ENCODE results near the gene CLCN6.
"Not testable (repeated sequence)": the region's sequence is repeated elsewhere in the genome, so short reads cannot be mapped to it uniquely, and the experiment has no call there.

CLCN6 gene

GRCh38 chr1:11796036-11796828, 9.8 kb upstream of the CLCN6 start:
- no peak for DNase-seq (ENCODE audit: low read depth)

DNA sequence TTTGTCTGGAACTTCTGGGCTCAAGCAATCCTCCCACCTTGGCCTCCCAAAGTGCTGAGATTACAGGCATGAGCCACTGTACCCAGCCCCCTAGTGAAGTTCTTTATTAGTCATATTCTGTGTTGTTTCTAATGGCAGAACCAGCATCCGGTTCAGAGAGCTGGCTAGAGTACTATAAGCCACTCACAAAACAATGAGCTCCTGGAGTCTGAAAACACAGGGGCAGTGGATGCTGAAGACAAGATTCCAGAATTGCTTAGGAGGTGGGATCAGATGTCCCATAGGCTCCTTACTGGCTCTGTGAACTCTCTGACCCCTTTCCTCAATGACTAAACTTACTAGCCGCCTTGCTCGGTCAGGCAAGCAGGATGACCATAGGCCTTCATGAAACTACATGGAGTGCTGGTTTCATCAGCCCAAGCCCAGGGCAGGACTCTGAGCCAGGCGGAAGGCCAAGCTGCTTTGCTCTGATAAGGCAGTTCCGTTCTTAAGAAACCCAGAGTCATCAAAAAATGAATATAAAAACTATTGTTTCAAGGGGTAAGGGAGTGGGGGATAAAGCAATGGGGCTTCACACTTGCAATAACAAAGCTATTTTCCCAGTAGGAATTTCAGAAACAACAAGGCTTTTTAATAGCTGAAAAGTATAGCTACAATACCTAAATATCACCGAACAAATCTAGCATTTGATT, 8.3 kb upstream of the CLCN6 start:
- DNase-seq (ENCODE audit: low read depth), result no peak

GRCh38 chr1:11799099-11799498, 6.9 kb upstream of the CLCN6 start:
- DNase-seq (ENCODE audit: low read depth), result no peak

DNA sequence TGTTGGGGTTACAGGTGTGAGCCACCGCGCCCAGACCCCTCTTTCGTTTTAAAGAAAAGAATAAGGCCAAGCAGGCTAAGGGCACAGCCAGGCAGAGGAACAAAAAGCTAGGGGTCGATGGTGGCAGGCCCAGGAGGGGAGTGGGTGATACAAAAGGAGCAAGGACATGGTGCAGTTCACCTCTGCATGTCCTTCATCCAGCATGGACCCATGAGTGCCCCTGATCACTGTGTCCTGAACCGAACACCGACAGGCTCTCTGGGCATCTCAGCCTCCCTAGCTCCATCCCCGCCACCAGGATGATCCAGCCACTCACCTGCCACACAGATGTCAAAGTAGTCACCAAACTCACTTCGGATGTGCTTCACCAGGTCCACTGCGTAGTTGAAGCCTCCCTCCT, 6.1 kb upstream of the CLCN6 start:
- no peak for DNase-seq (ENCODE audit: low read depth)

DNA sequence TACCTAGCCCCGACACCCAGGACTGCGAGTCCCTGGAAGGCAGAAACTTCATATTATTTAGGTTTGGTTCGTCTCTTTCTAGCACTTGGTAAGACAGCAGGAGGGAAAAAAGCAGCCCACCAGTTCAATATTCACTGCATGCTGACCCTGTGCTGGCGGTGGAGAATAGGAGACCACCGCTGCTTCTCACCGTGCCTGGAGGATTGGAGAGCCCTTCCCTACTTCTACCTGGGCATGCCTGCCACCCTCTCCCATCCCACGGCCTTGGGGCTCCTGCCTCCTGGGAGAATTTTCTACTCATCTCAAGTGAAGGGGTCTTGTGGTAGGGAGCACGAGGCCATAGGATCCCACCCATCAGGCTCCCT, 5.6 kb upstream of the CLCN6 start:
- no peak for DNase-seq (ENCODE audit: low read depth)

DNA sequence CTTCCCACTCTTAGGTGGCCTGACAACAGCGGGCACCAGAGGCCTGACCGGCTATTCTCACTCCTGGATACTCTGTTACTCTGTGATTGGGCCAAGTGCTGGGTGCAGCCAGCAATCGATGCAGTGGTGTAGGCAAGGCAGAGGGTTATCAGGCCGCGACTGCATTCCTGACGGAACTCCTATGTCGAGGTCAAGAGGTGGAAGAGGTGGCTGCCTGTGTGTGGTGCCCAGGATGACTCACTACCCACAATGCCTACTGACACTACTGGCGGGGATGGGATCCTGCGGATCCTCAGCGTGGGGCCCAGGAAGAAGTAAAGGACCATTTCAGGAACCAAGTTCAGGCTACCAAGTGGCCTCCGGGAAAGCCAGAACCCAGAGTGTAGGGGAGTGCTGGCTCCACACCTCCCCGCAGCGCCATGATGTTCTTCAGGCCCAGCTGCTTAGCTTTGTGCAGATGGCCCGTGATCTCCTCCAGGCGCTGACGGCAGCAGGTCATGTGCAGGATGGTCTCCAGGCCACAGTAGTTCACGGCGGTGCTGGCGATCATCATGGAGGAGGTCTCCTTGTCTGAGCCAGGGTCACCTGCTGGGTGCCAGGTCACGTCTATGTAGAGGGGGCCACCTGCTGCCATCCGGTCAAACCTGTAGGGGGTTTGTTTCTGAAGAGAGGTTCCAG, 5.1 kb upstream of the CLCN6 start:
- DNase-seq (ENCODE audit: low read depth), result no peak

DNA sequence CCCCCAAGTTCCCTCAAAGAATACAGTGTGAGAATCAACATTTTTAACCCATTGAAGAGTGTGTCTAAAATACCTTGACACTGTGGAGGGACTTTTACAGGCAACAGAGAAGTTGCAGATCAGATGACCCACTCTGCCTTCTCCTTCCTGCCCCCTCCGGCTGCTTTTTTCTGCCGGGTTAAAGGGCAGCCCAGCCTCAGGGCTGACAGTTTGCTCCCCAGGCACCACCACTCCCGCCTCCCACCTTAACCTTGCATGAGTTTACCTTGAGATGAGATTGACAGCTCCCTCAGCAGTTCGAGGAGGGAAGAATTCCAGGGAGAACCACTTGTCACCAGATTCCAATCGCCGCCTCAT, 3.4 kb upstream of the CLCN6 start:
- DNase-seq (ENCODE audit: low read depth), result no peak

DNA sequence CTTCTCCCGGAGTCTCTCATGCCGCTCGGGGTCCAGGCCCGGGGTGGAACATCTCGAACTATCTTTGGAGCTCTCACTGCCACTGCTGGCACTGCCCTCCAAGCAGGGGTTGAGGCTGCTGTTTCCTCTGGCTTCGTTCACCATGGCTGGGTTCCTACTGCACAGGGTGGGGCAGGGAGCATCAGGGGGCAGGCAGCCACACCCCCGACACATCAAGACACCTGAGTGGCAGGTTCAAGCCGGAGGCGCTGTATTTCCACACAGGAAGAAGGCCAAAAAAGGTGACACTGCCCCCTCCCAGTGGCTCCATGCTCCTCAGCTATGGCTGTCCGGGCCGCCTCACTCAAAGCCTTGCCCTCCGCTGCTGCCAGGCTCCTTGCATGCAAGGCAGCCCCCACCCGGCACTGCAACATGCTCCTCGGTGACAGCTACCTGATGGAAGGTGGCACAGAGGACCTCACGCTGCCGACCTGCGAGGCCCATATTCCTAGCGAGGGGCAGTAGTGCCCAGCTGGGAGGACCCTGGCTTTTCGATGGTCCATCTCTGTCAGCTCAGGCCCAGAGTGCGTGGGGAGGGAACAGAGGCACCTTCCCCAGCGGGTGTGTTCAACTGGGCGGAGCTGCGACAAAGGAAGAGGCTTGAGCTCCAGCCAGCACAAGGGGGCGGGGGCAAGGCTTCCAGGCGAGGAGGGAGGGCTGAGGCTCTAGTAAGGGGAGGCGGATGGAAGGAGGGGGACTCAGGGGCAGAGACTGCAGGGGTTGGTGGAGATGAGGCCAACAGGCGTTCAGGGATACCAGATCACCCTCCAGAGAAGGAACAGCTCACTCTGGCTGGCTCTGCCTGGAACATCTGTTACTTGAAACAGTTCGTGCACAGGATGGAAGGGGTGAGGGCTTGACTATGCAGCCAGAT, 2.8 kb upstream of the CLCN6 start:
- peak; percentile 86 for DNase-seq (ENCODE audit: low read depth)

DNA sequence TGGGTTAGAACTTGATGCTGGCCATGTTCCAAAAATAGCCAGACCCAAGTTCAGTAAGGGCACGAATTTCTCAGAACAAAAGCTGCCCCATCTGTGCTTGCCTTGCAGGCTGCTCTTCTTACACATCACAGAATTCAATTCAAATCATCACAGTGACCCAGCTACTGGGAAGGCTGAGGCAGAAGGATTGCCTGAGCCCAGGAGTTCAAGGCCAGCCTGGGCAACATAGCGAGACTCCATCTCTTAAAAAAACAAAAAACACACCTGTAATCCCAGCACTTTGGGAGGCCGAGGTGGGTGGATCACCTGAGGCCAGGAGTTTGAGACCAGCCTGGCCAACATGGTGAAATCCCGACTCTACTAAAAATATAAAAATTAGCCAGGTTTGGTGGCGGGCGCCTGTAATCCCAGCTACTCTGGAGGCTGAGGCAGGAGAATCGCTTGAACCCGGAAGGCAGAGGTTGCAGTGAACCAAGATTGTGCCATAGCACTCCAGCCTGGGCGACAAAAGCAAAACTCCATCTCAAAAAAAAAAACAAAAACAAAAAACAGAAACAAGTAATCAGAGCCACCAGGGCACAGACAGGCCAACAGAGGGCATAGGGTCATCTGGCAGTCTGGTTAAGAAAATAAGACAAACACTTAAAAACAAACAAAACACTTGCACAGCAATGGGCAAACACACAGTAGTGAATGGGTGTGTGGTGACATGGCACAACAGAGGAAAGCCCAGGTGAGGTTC, 1.9 kb upstream of the CLCN6 start:
- not testable (repeated sequence) for DNase-seq (ENCODE audit: low read depth)

DNA sequence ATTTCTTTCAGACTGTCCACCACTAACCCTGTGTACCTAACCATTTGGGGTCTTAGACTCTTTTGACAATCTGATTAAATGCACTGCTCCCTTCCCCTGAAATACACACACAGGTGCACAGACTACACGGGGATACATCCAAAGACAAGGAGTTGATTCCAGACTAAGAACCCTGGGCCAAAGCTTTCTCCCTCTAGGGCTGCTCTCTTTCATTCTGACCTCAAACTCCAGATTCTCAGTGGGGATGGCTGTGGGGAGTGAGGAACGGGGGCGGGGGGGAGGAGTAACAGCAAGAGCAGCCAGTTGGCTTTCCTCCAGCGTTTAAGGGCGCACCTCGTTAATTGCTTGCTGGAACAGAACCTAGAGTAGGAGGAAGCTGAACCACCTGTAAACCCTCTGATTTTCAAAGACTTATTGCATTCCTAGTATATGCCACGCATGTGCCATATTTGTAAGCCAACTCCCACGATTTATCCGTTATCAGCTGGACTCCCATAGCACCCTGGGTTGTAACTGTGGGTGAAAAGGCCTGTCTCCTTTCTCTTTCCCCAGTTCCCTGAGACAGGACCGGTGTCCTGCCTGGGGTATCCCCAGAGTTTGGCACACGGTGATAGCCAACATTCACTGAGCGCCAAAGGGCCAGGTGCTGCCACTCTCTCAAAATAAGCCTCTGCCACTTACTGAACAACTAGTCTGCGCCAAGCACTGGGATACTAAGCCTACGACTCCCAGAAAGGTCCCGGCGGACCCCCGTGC, 1.1 kb upstream of the CLCN6 start:
- no peak for DNase-seq (ENCODE audit: low read depth)

GRCh38 chr1:11806307-11806936, 431 bp downstream of the CLCN6 start:
- DNase-seq (ENCODE audit: low read depth), result no peak

- DNase-seq (ENCODE audit: low read depth), result no peak
Measured at GRCh38 chr1:11807133-11807532, 1.1 kb downstream of the CLCN6 start.

- DNase-seq (ENCODE audit: low read depth), result no peak
Measured at GRCh38 chr1:11813021-11813420, 7.0 kb downstream of the CLCN6 start.

GRCh38 chr1:11817192-11817591, 11.2 kb downstream of the CLCN6 start:
- no peak for DNase-seq (ENCODE audit: low read depth)

- no peak for DNase-seq (ENCODE audit: low read depth)
Measured at GRCh38 chr1:11822091-11822490, 16.1 kb downstream of the CLCN6 start.

- no peak for DNase-seq (ENCODE audit: low read depth)
Measured at GRCh38 chr1:11823366-11824137, 17.6 kb downstream of the CLCN6 start.

- DNase-seq (ENCODE audit: low read depth), result no peak
Measured at GRCh38 chr1:11825131-11825530, 19.1 kb downstream of the CLCN6 start.

DNA sequence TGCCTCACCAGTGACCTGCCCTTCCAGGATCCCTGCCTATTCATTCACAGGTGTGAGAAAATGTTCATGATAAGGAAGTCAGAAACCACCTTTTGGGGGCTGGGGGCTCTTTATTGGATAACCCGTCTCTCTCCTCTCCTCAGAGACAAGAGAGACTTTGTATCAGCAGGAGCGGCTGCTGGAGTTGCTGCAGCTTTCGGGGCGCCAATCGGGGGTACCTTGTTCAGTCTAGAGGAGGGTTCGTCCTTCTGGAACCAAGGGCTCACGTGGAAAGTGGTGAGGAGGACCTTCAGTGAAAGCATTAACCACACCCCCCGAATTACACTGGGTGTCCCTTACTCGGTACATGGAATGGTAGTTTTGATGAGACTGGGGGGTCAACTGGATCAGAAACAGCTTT, 21.0 kb downstream of the CLCN6 start:
- DNase-seq (ENCODE audit: low read depth), result no peak

DNA sequence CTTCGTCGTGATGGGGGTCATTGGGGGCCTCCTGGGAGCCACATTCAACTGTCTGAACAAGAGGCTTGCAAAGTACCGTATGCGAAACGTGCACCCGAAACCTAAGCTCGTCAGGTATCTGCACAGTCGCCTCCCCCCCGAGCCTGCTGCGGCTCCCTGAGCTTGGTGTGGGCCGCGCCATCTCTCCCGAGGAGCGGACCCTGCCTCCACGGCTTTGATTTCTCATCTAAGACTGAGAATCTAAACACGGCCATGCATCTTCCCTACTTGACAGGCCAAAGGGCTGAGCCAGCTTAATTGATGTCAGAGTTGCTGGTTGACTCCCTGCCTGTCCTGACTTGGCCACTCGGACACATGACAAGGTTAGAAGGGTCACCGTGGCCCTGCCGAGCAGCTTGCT, 22.5 kb downstream of the CLCN6 start:
- no peak for DNase-seq (ENCODE audit: low read depth)

Data from HS-5 (cell line).